ENCODE data around the gene BCL2L12. TPM values are rescaled to one million over a fixed set of nuclear protein-coding genes. Genes with fewer than 3 reads are reported as not detected.
A peak's percentile ranks its signal among the peaks of the same experiment; 100 is the strongest.

Gene BCL2L12
- total RNA-seq, 1 experiment from 2014 or later = 145 TPM

GRCh38 chr19:49631014-49631588 lies 34.6 kb upstream of the BCL2L12 start:
- H3K23me2 ChIP-seq (ENCODE audit: insufficient read length, low read depth, low read length, poor library complexity, severe bottlenecking) = no peaks in the 10 kb centered on the region
- H2BK120ac ChIP-seq (ENCODE audit: low read depth, low read length, poor library complexity, severe bottlenecking) = no peak overlapping the region
- no peak overlapping the region for H3K18ac ChIP-seq (ENCODE audit: insufficient read length, low read depth, low read length)
- H3K4me3 Mint-ChIP-seq = no peak overlapping the region; a peak in 1 of 5 replicates
- no peak for DNase-seq
- H3K9ac ChIP-seq (ENCODE audit: extremely low read depth, insufficient read length, low read length) = no peak overlapping the region
- H3K36me3 Mint-ChIP-seq (ENCODE audit: insufficient read depth in 1 of 3, low read depth in 3 of 3) = peaks cover 9 to 29% (median 23%) of the 10 kb centered on the region in 3 experiments
- no peak overlapping the region for H2BK5ac ChIP-seq (ENCODE audit: insufficient read length, low read length)
- no peak overlapping the region for H4K8ac ChIP-seq (replicated peaks; ENCODE audit: insufficient read length, low read depth, low read length)
- no peak overlapping the region for H2AK5ac ChIP-seq (ENCODE audit: insufficient read length, low read length)
- H3K23ac ChIP-seq (ENCODE audit: insufficient read length, low read depth, low read length) = no peak overlapping the region
- no peak overlapping the region for H2AFZ ChIP-seq (ENCODE audit: low read length)
- H3K79me1 ChIP-seq (ENCODE audit: insufficient read depth, low read depth, low read length, poor library complexity, severe bottlenecking) = no peaks in the 10 kb centered on the region
- H3K4ac ChIP-seq (ENCODE audit: low read depth, low read length) = no peak overlapping the region
- no peak overlapping the region for H4K5ac ChIP-seq (ENCODE audit: insufficient read length, low read depth, low read length)
- H2BK12ac ChIP-seq (ENCODE audit: insufficient read length, low read depth, low read length) = no peak overlapping the region
- no peaks in the 10 kb centered on the region for H3K9me3 Mint-ChIP-seq
- no peaks in the 10 kb centered on the region for H3K9me3 ChIP-seq (ENCODE audit: control insufficient read depth, low read depth, low read length)
- H3K14ac ChIP-seq (ENCODE audit: insufficient read depth, low read length) = no peak overlapping the region
- H3K27ac Mint-ChIP-seq = peak overlapping the region in 2 of 3 experiments; percentile 10 to 44; a peak in 4 of 7 replicates
- peaks cover 16 to 18% of the 10 kb centered on the region in 2 experiments for H3K4me1 Mint-ChIP-seq
- H4K20me1 ChIP-seq (ENCODE audit: control insufficient read depth, insufficient read depth, insufficient read length) = peaks cover 2% of the 10 kb centered on the region
- H3K4me1 ChIP-seq (ENCODE audit: insufficient read depth, low read length) = no peaks in the 10 kb centered on the region
- H3K56ac ChIP-seq (ENCODE audit: insufficient read length, low read depth, low read length) = no peak overlapping the region
- H2BK15ac ChIP-seq (ENCODE audit: low read depth, low read length) = no peak overlapping the region
- H2BK20ac ChIP-seq (ENCODE audit: low read depth, low read length, poor library complexity, severe bottlenecking) = no peak overlapping the region
- peaks cover 10% of the 10 kb centered on the region for H3K27me3 Mint-ChIP-seq (ENCODE audit: low read depth)
- no peak overlapping the region for H3K27ac ChIP-seq (ENCODE audit: insufficient read length, low read depth, low read length)
- H3K79me2 ChIP-seq (ENCODE audit: insufficient read depth, low read length) = no peaks in the 10 kb centered on the region
- H3T11ph ChIP-seq (ENCODE audit: low read length) = no peak overlapping the region
- no peak overlapping the region for H4K91ac ChIP-seq (ENCODE audit: insufficient read length, low read depth, low read length)
- WGBS (ENCODE audit: extremely low coverage, insufficient read length, low lambda C conversion rate) = no CpG with 5 or more reads among the region's 9 CpGs
- H3K27me3 ChIP-seq (ENCODE audit: insufficient read depth, low read length) = no peaks in the 10 kb centered on the region
- H3K4me2 ChIP-seq (ENCODE audit: insufficient read depth, insufficient read length, low read length) = no peak overlapping the region
- TF ChIP-seq, protein P1, sequence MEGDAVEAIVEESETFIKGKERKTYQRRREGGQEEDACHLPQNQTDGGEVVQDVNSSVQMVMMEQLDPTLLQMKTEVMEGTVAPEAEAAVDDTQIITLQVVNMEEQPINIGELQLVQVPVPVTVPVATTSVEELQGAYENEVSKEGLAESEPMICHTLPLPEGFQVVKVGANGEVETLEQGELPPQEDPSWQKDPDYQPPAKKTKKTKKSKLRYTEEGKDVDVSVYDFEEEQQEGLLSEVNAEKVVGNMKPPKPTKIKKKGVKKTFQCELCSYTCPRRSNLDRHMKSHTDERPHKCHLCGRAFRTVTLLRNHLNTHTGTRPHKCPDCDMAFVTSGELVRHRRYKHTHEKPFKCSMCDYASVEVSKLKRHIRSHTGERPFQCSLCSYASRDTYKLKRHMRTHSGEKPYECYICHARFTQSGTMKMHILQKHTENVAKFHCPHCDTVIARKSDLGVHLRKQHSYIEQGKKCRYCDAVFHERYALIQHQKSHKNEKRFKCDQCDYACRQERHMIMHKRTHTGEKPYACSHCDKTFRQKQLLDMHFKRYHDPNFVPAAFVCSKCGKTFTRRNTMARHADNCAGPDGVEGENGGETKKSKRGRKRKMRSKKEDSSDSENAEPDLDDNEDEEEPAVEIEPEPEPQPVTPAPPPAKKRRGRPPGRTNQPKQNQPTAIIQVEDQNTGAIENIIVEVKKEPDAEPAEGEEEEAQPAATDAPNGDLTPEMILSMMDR (conservative IDR thresholded peaks at IDR 0.05) = no peak
